GM06990 (cell line): Measurements from ENCODE around the gene TTLL5.

Experiments used
- DNase-seq: peaks from one replicate; pipeline ENCODE4 v3.0.0-alpha.2; 2011; ENCODE audit not compliant: insufficient read length; ENCODE audit errors: extremely low read depth
- H3K27me3 ChIP-seq: replicated peaks from 2 replicates; pipeline ENCODE4 v1.6.0; 2011; ENCODE audit warnings: low read length; ENCODE audit not compliant: control insufficient read depth, insufficient read depth
- H3K36me3 ChIP-seq: 2 replicates; pipeline ENCODE4 v1.5.1; 2011; ENCODE audit warnings: low read length; ENCODE audit not compliant: control insufficient read depth, insufficient read depth
- H3K4me3 ChIP-seq: replicated peaks from 2 replicates; pipeline ENCODE4 v1.5.1; 2011; ENCODE audit warnings: low read depth, mild to moderate bottlenecking, control low read depth, low read length
- TF ChIP-seq, protein P1 (sequence below): IDR thresholded peaks from 2 replicates; pipeline ENCODE4 v1.5.1; 2011; ENCODE audit warnings: low read length, control low read depth, mild to moderate bottlenecking, inconsistent platforms; ENCODE audit not compliant: insufficient read depth, poor library complexity, severe bottlenecking

The TTLL5 gene

DNA sequence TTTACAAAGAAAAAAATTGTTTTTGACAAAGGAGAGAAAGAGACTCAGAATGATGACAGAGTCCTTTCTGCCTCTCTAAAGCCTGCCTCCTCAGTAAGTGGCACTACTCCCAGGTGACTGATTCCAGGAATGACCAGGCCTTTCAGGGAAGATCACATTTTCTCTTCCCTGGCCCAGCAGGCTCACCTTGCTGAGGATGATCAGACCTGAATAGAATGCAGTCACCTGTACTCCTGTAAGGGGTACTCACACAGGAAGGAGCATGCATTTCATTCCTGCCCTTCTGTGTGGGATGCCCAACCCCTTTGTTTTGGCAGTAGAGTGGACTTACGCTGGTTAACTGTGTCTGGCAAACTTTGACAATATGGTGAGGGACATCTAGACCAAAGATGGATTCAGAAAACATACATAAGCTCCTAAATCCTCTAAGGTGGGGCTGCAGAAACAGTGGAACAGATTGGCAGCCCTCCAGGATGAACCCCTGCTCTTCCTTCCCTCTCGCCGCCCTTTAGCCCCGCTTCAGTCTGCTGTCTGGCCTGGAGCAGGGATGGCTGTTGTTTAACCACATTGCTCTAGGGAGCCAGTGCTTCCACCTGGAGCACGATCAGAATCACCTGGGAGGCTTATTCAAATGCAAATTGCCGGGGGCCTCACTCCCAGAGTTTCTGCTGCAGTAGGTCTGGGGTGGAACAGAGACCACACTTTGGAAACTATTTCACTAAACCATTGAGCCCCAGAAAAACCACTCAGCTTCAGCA is 30.2 kb upstream of the TTLL5 start:
- TF ChIP-seq, protein P1, sequence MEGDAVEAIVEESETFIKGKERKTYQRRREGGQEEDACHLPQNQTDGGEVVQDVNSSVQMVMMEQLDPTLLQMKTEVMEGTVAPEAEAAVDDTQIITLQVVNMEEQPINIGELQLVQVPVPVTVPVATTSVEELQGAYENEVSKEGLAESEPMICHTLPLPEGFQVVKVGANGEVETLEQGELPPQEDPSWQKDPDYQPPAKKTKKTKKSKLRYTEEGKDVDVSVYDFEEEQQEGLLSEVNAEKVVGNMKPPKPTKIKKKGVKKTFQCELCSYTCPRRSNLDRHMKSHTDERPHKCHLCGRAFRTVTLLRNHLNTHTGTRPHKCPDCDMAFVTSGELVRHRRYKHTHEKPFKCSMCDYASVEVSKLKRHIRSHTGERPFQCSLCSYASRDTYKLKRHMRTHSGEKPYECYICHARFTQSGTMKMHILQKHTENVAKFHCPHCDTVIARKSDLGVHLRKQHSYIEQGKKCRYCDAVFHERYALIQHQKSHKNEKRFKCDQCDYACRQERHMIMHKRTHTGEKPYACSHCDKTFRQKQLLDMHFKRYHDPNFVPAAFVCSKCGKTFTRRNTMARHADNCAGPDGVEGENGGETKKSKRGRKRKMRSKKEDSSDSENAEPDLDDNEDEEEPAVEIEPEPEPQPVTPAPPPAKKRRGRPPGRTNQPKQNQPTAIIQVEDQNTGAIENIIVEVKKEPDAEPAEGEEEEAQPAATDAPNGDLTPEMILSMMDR, result no peak
- no peaks in the 10 kb centered on the region for H3K36me3 ChIP-seq
- no peak overlapping the region for H3K4me3 ChIP-seq
- no peaks in the 10 kb centered on the region for H3K27me3 ChIP-seq
- no peak for DNase-seq

DNA sequence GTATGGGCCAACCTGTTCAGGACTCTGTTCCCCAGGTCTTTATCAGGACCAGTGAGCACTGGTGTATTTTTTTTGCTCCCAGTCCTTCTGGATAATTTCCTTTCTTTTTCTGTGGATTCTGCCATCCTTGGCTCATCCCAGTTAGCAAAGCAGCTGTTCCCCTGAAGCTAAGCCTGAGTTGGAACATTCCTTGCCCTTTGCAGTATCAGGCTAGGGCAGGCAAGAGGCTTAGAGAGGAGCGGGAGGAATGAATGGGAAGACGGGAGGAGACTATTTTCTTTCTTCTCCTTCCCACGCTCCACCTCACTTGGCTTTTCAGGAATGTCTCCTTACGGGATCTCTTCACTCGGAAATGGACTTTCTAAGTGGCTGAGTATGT is 29.6 kb upstream of the TTLL5 start:
- Histone ChIP-seq H3K36me3 (no peaks in the 10 kb centered on the region), H3K27me3 (no peaks in the 10 kb centered on the region), H3K4me3 (no peak overlapping the region)
- no peak for DNase-seq
- TF ChIP-seq, protein P1, result no peak

DNA sequence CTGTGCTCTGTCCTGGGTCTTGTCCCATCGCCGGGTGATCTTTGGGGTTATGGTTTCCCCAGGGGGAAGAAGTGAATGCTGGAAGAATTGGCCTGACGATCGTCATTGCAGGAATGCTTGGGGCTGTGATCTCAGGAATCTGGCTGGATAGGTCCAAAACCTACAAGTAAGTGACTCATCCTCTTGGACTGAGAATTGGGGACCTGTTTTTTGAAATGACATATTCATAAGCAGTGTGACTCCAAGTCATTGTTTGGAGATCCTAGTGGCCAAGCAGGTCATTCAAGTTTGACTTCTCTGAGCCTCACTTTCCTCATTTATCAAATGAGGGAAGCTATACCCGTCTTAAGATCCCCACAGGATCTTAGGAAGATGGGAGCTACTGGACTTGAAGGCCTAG is 26.2 kb upstream of the TTLL5 start:
- Histone ChIP-seq H3K4me3 (no peak overlapping the region), H3K27me3 (no peaks in the 10 kb centered on the region), H3K36me3 (no peaks in the 10 kb centered on the region)
- DNase-seq, result no peak
- TF ChIP-seq, protein P1, result no peak

DNA sequence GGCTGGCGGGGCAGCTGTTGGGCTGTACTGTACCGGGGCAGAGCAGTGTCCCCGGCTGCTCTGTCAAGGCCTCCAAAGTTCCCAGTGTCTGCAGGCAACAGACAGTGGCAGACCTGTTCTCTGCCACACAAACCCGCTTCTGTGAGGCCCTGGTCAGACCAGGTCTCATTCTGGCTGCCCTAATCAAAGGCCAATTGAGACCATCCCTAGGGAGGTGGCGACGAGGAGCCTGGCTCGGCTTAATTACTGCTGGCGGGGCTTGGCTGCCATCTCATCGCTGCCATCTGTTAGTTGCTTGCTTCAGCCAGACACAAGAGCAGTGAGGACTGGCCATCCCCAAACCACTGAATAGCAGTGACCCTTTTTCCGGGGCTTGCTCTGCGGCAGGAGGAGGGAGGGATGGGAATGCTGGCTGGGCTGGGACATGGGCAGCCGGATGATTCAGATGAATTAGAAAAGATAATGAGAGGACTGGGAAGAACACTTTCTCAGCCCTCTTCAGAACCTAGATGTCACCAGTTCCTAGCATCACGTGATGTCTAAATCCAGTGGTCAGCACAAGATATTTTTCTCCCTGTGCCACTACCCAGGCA is 24.9 kb upstream of the TTLL5 start:
- Histone ChIP-seq H3K27me3 (no peaks in the 10 kb centered on the region), H3K4me3 (no peak overlapping the region), H3K36me3 (no peaks in the 10 kb centered on the region)
- TF ChIP-seq, protein P1, result no peak
- DNase-seq, result no peak

DNA sequence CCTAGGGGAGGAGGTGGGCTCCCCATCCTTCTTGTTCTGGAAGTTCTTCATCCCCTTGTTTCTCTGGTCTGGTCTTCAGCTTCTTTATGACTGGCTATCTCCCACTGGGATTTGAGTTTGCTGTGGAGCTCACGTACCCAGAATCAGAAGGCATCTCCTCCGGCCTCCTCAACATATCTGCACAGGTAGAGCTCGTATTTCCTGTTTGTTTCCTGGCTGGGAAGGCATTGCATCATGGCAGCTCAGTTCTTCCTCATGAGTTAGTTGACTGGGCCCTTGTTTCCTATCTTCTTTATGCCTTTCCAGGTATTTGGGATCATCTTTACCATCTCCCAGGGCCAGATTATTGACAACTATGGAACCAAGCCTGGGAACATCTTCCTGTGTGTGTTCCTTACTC is 20.2 kb upstream of the TTLL5 start:
- no peak for DNase-seq
- no peak overlapping the region for H3K4me3 ChIP-seq
- H3K36me3 ChIP-seq, result no peaks in the 10 kb centered on the region; the same call in 1 of the 2 replicates
- TF ChIP-seq, protein P1, result no peak
- no peaks in the 10 kb centered on the region for H3K27me3 ChIP-seq

DNA sequence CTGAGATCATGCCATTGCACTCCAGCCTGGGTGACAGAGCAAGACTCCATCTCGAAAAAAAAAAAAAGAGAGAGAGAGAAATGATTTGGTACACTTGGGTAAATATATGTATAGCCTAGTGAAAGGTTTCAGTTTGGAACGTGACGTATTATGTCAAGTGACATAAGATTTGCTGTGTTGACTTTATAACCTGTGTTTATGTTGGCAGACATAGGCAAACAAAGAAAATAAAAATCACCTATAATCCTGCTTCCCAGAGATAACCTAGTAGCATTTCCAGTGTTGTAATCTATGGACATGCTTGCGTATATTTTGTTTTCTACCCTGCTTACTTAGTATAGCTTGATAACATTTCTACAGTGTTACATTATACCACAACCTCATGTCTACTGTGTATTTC is 17.1 kb upstream of the TTLL5 start:
- TF ChIP-seq, protein P1, result no peak
- Histone ChIP-seq H3K4me3 (no peak overlapping the region), H3K27me3 (no peaks in the 10 kb centered on the region), H3K36me3 (peaks cover 2% of the 10 kb centered on the region)
- DNase-seq, result no peak
